ENCODE data around the gene DDX10.

Gene DDX10

DNA sequence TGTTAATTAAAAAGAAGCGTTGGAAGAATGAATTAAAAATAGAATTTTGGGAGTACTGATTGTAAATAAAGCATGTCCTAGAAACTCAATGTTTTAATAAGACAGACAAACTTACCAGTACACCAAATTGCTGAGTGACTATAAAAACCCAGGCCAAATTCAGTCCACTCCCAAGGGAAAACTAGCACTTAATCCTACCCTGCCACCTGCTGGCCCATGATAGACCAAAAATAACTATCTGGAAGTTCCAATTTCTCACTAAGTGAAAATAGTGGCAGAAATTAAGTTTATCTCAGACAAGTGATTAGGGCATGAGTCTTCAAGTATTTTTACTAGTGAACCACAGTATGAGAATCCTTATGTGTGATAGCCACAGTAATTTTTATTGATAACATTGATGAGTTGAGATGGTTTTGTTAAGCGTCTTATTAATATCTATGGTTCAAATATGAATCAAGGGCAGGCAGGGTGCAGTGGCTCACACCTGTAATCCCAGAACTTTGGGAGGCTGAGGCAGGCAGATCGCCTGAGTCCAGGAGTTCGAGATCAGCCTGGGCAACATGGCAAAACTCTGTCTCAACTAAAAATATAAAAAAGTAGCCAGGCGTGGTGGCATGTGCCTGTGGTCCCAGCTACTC is 9.8 kb upstream of the DDX10 start:
- no peak for DNase-seq (ENCODE audit: low spot score)

DNA sequence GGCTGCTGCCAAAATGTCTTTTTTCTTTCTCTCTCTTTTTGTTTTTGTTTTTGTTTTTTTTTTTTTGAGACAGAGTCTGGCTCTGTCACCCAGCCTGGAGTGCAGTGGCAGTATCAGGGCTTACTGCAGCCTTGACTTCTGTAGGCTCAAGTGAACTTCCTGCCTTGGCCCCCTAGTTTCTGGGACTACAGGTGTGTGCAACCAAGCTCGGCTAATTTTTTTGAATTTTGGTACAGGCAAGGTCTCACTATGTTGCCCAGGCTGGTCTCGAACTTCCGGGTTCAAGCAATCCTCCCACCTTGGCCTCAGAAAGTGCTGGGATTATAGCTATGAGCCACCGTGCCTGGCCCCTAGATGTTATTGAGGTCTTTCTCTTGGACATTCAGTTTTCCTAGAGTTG is 2.2 kb upstream of the DDX10 start:
- no peak for DNase-seq (ENCODE audit: low spot score)

DNA sequence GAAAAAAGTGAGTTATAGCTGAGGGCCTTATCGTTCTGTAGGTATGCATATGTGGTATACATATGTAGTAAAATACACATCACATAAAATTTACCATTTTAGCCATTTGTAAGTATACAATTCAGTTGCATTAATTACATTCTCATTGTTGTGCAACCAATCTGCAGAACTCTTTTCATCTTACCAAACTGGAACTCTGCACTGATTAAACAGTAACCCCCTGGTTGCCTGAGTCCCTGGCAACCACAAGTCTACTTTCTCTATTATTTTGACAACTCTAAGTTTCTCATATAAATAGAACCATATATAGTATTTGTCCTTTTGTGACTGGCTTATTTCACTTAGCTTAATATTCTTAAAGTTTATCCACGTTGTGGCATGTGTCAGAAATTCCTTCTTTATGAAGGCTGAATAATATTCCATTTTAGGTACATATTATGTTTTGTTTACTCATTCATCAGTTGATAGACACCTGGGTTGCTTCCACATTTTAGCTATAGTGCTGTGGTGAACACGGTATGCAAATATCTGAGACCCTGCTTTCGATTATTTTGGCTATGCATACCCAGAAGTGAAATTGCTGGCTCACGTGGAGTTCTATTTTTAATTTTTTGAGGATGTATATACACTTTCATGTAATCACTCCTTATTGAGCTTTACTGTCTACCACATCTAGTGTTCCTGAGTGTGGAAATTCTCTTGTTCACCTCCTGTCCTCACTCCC is 1.6 kb upstream of the DDX10 start:
- no peak for DNase-seq (ENCODE audit: low spot score)

DNA sequence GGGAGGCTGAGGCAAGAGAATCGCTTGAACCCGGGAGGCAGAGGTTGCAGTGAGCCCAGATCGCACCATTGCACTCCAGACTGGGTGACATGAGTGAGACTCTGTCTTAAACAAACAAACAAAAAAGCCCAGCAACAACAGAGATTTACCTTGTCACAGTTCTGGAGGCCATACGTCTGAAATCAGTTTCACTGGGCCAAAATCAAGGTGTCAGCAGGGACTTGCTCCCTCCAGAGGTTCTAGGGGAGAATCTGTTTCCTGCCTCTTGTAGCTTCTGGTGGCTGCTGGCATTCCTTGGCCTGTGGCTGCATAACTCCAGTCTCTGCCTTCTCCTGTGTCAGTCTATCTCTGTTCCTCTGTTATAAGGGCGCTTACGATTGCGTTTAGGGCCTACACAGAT is 1.5 kb downstream of the DDX10 start:
- no peak for DNase-seq (ENCODE audit: low spot score)

DNA sequence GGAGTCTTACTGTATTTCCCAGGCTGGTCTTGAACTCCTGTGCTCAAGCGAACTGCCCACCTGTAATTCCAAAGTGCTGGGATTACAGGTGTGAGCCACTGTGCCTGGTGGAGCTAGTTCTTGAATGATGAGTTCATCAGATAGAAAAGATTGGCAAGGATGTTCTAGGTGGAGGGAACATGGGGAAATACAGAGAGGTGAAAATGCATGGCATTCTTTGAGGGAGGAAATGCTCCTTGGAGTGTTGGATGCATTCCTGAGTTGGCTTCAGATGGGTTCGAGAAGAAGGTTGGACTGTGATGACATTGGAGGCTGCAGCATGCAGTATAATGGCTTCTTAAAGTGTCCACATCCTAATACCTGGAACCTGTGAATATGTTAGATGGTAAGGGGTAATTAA is 4.4 kb downstream of the DDX10 start:
- DNase-seq (ENCODE audit: low spot score), result no peak

DNA sequence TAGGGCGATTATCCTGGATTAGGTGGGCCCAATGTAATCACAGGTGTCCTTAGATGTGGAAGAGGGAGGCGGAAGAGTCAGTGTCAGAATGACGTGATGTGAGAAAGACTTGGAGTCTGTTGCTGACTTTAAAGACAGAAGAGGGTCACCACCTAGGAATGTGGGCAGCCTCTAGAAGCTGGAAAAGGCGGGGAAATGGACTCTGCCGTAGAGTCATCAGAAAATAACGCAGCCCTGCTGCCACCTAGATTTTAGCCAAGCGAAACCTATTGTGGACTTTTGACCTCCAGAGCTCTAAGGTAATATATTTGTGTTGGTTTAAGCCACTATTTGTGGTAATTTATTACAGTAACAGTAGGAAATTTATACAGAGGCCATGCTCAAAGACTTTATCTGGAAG is 4.8 kb downstream of the DDX10 start:
- no peak for DNase-seq (ENCODE audit: low spot score)

DNA sequence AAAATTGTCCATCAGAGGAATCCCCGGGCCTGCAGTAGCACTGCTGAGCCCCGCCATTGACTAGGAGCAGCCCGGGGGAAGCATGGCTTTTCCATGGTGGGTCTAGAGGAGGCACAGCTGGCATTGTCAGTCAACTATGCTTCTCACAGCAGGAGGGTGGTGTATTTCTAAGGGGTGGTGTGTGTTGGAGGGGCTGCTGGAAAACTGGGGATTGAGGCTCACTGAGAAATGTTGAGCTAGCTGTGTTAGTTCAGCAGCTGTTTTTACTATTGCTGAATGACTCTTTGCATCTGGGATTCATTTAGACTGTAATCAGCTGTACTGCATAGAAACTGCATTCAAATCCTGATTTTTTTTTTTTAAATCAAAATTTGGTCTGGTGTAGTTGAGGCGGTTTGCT is 5.6 kb downstream of the DDX10 start:
- no peak for DNase-seq (ENCODE audit: low spot score)

DNA sequence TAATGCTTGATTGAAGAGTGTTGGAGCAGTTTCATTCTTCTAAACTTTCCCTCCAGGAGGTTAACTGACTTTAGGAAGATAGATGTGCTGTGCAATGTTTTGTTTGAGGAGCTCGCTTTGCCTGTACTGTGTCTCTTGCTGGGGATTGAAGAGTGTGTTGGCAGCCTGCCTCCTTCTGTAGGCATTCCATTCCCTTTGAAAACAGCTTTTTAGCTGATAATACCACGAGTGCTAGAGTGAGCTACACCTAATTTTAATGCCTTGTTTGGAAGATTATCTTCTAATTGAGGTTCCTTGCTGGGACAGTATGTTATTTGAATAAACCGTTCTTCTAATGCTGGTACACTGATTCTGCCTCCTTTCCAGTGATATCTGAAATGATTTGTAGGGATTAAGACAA is 7.2 kb downstream of the DDX10 start:
- DNase-seq (ENCODE audit: low spot score), result no peak

DNA sequence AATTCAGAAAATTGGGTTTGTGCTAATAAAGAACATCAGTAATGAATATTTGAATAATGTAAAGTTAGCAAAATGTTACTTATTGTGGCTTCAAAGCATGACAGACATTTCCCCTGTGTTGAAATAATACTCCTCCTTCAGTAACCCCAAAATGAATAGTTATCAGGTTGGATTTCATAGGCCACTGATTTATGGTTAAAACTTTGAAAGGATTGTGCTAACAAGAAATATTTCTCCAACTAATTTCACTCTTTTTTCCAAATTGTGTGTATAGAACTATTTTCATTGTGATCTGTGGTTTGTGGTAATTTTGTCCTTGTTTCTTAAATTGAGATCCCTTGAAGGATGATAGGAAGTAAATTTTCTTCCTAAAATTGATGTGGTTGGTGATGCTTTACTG is 7.9 kb downstream of the DDX10 start:
- no peak for DNase-seq (ENCODE audit: low spot score)

DNA sequence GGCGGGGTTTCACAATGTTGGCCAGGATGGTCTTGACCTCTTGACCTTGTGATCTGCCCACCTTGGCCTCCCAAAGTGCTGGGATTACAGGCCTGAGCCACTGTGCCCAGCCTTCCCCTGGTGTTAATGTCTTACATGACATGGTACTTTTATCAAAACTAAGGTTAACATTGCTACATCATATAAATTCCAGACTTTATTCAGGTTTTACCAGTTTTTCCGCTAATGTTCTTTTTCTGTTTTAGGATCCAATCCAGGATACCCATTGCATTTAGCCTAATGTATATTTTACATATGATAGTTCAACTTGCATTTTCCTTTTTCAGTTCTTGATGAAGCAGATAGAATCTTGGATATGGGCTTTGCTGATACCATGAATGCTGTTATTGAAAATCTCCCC is 14.2 kb downstream of the DDX10 start:
- no peak for DNase-seq (ENCODE audit: low spot score)

DNA sequence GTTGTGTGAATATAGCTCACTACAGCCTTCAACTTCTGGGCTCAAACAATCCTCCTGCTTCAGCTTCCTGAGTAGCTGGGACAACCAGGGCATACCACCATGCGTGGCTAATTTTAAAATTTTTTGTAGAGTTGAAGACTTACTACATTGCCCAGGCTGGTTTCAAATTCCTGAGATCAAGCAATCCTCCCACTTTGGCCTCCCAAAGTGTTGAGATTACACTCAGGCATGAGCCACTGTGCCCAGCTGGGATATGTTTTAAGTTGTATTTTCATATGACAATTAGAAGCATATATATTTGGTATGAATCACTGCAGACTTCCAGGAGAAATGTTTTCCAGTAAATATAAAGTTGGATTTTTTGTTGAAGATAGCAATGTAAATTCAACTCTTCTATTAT is 15.4 kb downstream of the DDX10 start:
- no peak for DNase-seq (ENCODE audit: low spot score)

DNA sequence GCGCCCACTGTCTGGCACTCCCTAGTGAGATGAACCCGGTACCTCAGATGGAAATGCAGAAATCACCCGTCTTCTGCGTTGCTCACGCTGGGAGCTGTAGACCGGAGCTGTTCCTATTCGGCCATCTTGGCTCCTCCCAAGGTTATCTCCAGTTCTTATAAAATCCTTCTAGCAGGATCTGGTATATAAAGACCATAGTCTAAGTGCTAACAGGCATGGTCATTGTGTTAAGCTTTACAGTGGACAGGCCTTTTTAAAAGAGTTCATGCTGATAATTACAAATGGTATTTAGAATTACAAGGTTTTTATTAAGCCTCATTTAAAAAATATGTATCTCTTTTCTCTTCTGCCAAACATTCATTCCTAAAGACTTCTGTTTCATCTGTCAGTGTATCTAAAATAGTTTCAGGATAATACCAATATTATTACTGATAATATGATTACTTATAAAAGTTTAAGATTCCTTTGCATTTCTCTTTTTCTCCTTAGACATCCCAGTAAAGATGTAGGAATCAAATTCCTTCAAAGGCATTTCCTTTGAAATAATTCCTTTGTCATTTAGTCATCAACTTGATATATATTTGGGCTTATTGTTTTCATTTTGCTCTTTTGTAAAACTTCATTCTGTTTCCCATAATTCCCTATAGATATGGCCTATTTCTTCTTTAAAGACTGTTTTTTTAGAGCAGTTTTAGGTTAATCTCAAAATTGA is 20.7 kb downstream of the DDX10 start:
- DNase-seq (ENCODE audit: low spot score), result no peak

DNA sequence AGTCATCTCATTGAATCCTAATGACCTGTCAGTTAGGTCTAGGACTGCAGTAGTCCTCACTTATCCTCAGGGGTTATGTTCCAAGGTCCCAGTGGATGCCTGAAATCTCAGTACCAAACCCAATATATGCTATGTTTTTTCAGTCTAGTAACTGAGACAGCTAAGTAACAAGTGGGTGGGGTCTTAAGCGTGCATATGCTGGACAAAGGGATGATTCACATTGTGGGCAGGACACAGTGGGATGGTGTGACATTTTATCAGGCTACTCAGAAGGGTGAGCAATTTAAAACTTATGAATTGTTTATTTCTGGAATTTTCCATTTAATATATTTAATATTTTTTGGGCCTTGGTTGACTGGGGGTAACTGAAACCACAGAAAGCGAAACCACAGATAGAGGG is 29.0 kb downstream of the DDX10 start:
- no peak for DNase-seq (ENCODE audit: low spot score)

DNA sequence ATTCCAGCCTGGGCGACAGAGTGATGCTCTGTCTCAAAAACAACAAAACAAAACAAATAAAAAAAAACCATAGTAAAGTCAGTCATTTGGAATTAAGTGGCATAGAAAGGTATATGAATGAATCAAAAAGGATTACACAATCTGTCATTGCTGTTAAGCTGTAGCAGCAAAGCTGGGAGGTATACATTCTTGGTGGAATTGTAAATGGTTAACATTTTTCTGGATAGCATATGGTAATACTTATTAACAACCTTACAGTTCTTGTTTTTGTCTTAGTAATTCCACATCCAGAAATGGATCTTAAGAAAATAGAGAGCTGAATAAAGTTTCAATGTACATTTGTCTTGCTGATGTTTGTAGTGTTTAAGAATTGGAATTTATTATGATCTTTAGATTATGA is 30.0 kb downstream of the DDX10 start:
- DNase-seq (ENCODE audit: low spot score), result no peak

DNA sequence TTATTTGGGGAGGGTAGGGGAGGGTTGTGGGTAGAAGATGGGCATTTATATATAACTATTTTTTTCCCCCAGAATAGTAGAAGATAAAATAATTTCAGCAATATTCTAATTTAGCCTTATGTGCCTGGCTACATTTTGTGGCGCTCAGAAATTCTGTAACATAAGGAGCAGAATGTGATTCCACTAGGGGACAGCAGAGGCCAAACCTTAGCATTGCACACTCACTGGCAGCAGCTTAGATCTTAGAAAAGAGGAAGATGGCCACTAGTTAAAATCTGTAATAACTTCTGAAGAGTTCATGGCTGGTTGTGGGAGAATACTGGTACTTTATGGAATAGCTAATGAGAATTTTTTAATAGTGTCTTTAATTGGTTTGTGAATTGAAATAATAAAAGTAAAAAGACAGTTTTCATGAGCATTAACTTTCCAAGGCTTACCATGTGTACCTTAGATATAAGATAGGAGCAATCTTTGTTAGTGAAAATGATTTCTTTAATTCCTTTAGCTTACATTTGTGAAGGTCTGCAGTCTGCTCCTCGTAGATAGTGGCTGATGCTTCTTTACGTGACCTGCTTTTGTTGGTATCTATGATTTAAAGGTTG is 33.1 kb downstream of the DDX10 start:
- no peak for DNase-seq (ENCODE audit: low spot score)

DNA sequence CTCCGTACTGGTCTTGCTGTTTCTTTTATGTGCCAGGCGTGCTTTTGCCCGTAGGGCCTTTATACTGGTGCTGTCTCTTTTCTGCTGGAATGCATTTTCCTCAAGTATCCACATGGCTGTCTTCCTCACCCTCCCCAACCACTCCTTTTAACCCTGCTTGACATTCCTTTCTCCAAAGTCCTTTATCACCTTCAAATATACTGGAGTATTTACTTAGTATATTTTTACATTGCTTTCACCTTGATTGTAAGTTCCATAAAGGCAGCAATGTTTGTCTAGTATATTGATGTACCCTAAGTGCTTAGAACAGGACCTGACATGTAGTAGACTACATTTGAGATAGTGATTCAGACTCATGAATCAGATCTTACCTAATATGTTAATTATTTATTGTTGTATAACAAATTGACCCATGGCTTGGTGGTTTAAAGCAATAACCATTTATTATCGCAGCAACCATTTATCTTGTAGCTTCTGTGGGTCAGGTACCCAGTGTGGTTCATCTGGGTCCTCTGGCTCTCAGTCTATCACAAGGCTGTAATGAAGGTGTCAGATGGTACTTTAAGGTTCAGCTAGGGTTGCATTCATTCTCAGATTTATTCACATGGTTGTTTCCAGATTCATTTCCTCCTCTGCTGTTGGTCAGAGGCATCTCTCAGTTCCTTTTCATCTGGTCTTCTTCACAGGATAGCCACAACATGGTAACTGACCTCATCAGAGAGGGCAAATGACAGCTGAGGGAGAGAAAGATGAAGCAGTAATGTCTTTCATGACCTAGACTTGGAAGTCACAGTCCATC is 34.2 kb downstream of the DDX10 start:
- no peak for DNase-seq (ENCODE audit: low spot score)

DNA sequence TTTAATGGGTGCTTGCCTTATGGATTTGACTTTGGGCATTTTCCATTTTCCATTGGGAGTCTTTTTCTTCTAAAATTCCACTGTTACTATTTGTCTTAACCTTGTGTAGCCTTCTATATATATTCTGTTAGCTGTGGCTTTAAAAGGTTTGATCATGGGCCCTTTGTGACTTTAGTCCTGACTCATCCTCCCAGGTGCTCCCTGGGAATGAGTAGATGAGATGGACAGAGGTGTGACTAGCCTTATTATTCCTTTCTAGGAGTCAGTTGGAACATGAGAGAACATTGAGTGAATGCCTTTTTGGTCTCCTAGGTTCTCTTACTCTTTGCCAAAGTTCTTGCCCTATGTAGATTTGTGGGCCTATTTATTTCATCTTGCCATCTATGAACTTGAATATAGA is 39.0 kb downstream of the DDX10 start:
- DNase-seq (ENCODE audit: low spot score), result no peak

DNA sequence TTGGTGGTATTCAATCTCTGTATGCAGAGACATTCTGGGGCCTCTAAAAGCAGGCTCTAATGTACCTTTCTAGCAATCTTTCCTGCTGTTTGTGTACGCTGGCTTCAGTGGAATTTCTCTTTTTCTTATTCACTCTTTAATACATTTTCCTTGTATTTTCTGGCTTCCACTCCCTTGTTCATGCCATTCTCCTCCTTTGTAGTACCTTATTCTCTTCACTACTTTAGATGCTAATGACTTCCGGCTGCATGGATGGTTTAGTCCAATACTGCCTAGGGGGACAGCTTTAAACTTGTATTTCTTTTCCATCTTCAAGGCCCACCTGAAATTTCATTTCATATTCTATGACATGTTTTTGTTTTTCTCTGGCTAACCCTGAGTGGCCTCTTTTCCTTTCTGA is 40.2 kb downstream of the DDX10 start:
- no peak for DNase-seq (ENCODE audit: low spot score)

DNA sequence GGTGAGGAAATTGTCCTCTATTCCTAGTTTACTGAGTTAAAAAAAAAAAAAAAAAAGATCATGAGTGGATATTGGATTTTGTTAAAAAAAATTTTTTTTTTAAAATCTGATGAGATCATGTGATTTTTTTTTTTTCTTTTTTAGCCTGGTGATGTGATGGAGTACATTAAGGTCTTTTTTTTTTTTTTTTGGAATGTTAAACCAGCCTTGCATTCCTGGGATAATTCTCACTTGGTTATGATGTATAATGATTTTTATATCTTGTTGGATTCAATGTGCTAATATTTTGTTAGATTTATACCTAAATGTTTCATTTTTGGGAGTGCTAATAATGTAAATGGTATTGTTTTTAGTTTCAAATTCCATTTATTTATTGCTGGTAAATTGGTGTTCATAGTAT is 43.3 kb downstream of the DDX10 start:
- DNase-seq (ENCODE audit: low spot score), result no peak

DNA sequence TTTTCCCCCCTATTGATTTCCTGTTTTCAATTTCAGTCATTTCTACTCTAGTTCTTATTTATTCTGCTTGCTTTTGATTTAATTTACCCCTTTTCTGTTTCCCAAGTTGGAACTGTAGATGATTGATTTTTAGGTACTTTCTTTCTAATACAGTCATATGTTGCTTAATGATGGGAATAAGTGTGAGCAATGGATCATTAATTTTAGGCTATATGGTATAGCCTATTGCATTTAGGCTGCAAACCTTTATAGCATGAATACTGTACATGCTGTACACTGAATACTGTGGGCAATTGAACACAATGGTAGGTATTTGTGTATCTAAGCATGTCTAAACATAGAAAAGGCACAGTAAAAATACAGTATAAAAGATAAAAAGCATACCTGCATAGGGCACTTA is 44.9 kb downstream of the DDX10 start:
- DNase-seq (ENCODE audit: low spot score), result no peak

DNA sequence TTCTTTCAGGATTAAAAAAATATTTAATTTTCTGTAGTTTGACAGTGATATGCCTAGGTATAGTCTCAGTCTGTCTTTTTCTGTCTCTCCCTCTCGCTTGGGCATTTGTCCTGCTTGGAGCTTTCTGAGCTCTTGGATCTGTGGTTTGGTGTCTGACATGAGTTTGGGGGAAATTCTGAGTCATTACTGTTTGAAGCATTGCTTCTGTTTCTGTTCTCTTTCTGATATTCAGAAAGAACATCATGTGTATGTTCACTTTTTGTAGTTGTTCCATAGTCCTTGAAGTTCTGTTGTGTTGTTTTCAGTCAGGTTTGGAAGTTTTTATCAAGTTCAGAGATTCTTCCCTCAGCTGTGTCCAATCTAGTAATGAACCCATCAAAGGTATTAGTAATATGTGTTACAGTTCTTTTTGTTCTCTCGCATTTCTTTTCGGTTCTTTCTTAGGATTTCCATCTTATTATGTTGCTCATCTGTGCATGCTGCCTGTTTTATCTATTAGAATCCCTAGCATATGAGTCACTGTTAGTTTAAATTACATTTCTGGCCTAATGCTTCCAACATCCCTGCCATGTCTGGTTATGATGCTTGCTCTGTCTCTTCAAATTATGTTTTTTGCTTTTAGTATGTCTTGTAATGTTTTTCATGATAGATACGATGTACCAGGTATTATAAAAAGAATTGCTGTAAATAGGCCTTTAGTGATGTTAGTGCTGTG is 48.4 kb downstream of the DDX10 start:
- DNase-seq (ENCODE audit: low spot score), result no peak

DNA sequence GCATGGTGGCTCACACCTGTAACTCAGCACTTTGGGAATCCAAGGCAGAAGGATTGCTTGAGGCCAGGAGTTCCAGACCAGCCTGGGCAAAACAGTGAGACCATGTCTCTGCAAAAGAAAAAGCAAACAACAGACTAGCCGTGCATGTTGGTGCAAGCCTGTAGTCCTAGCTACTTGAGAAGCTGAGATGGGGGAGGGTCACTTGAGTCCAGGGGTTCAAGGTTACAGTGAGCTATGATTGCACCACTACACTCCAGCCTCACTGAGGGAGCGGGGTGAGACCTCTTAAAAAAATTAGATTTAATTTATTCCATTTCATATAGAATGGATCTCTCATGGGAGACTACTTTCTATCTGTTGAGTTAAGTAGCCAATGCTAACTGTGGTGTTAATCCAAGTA is 50.4 kb downstream of the DDX10 start:
- no peak for DNase-seq (ENCODE audit: low spot score)
